Retinal pigment epithelial cell (primary cell): ENCODE data around the gene DCLK1.

Experiments
- DNase-seq: peaks from one replicate; pipeline ENCODE4 v3.0.0-alpha.2; 2010; ENCODE audit warnings: low read depth
- H3K4me3 ChIP-seq: 2 replicates; pipeline ENCODE4 v1.5.1; 2011; ENCODE audit warnings: mild to moderate bottlenecking, low read length, control low read depth, moderate library complexity
- TF ChIP-seq, protein P1 (sequence below): conservative IDR thresholded peaks from 2 replicates; pipeline ENCODE4 v1.5.1; 2011; ENCODE audit warnings: low read depth, low read length, control low read depth, inconsistent platforms

DCLK1 gene

DNA sequence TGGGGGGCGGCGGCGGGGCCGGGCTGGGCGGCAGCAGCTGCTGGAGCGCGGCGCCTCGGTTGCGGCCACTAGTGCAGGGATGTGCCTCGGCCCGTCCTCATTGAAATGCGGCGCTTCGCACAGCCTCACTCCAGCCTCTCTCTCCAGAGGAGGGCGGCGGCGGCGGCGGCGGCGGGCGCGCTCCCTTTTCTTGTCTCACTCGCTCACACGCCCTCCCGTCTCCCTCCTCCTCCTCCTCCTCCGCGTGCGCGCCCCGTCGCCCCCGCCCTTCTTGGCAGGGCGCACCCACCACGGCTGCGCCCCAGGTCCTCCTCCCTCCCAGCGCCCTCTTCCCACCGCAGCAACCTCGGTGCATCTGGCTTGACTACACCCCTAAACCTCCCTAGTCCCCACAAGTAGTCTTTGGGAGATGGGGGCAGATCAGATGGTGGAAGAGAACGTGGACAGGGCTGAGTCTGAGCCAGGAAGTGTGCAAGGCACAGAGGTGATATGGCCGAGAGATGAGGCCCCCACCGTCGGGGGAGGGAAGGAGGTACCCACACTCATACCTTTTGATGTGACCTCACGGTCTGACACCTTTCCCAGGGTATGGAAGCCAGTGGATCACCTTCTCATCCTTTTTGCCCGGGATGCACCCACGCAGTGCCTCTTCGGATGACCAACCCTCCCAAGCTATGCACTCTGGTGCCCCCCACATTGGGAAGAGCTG is at the start of gene DCLK1:
TSS of gene DCLK1 (minus strand) at position 161 of the 709 bp plus-strand sequence.
- TF ChIP-seq, protein P1, sequence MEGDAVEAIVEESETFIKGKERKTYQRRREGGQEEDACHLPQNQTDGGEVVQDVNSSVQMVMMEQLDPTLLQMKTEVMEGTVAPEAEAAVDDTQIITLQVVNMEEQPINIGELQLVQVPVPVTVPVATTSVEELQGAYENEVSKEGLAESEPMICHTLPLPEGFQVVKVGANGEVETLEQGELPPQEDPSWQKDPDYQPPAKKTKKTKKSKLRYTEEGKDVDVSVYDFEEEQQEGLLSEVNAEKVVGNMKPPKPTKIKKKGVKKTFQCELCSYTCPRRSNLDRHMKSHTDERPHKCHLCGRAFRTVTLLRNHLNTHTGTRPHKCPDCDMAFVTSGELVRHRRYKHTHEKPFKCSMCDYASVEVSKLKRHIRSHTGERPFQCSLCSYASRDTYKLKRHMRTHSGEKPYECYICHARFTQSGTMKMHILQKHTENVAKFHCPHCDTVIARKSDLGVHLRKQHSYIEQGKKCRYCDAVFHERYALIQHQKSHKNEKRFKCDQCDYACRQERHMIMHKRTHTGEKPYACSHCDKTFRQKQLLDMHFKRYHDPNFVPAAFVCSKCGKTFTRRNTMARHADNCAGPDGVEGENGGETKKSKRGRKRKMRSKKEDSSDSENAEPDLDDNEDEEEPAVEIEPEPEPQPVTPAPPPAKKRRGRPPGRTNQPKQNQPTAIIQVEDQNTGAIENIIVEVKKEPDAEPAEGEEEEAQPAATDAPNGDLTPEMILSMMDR: no peak
- DNase-seq: no peak
- H3K4me3 ChIP-seq: peak within 1 kb of the TSS; percentile 47

DNA sequence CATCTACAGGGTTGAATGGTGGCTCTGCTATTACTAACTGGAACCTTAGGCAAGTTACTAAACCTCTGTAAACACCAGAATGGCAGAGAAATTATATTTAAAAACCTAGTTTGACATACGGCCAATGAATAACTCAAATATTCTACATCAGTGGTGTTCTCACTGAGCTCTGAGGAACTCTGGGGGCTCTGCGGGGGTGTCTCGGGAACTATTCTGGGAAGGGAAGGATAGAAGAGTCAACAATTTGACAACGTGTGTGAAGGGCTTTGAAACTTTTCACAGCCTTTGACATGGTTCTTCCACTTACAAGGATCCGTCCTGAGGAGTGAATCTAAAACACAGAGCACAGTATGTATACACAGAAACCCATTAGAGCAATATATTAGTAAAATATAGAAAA is 44.4 kb upstream of the DCLK1 start:
- no peak for DNase-seq
- H3K4me3 ChIP-seq: no peak overlapping the region
- TF ChIP-seq, protein P1: no peak

DNA sequence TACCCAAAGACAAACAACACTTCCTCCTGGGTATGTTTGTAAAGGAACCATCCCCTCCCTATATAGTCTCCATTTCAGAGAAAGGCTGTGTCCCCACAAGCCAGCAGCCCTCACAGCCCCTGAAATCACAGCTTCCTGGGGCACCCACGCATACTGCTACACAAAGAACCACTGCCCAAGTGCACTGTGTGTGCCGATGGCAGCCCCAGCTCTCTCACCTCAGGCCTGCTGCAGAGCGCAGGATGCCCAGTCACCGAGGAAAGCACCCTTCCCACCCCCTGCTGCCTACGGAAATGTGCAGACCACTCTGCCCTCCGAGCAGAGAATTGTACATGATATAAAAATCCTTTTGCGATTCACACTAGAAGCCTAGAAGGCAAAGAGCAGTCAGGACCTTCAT is 43.7 kb upstream of the DCLK1 start:
- no peak for DNase-seq
- no peak overlapping the region for H3K4me3 ChIP-seq
- TF ChIP-seq, protein P1: no peak

DNA sequence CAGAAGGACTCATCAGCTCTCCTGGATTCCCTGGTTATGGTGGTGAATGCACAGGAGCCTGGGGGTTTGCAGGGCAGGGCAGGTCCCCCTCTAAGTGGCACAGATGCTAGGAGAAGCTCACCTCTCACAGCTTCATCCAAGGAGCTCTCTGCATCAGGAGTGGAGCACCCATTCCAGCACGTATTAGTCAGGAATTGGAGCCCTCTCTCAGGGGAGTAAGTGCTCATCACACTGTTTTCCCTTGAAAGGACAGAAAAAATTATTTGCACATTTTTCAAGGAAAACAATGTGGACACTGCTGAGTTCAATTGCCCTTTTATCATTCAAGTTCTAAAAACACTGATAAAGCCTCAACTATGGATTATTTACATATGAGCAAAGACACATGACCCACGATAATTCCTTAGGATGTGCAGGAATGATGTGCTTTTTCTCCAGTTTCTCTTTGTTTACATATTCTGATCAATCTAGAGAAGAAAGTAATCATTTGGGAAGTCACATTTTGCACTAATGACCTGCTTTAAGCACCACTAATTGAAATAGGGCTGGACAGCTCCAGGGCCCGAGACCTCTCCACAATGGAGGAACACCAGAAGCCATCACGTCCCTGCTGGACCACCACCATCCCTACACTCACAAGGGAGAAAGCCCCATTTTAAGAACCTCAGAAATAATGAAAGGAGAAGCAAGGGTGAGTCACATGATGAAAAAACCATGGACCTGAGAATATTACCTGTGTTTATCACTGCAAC is 42.6 kb upstream of the DCLK1 start:
- H3K4me3 ChIP-seq: no peak overlapping the region
- TF ChIP-seq, protein P1: no peak
- no peak for DNase-seq

DNA sequence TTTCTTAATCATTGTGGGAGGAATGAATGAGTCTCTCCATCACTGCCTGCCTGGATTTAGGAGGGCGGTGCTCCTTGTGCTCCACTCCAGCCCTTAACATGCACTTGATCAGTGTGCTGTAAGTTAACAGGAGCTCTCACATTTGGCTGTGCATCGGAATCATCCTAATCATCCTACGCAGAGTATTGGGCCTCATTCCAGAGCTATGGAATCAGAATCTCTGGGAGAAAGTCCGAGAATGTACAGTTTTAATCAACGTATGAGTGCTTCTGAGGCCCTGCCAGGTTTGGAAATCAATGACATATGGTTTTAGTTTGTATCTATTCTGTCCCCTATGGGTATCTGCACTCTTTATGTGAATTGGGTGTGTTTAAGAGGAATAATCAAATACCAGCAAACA is 34.9 kb upstream of the DCLK1 start:
- H3K4me3 ChIP-seq: no peak overlapping the region
- TF ChIP-seq, protein P1: no peak
- DNase-seq: no peak

DNA sequence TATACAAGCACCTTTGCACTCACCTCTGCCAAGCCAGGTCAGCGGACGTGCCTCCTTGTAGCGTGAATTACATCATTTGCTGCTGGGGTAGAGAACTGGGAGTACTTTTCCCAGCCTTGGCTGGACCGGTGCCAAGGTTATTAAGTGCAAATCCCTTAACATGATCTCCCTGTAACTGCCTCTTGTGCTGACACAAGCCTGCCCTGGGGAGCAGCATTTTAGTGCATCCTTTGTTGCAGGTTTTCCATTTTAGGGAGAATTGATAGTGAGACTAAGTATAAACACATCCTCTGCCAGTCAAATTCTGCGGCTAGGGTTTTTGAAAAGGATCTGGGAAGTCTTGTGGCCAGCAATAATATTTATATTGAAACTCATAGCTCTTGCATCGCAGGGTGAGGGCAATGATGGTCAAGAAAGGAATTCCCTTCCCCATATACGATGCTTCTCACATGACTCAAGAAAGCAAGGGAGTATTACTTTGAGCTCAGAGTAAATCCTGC is 32.7 kb upstream of the DCLK1 start:
- H3K4me3 ChIP-seq: no peak overlapping the region
- TF ChIP-seq, protein P1: no peak
- DNase-seq: peak; percentile 96
